ENCODE results near the gene UNC79.

GRCh38 chr14:93753647-93754046 is 322.9 kb downstream of the UNC79 start:
- TF ChIP-seq ARNTL (CRISPR knock-in tag; IDR thresholded peaks at IDR 0.05; ENCODE audit: borderline replicate concordance, low read depth) (no peak), OSR1 (CRISPR knock-in tag; IDR thresholded peaks at IDR 0.05) (no peak), ZC3H10 (CRISPR knock-in tag; IDR thresholded peaks at IDR 0.05) (no peak), RARB (CRISPR knock-in tag; IDR thresholded peaks at IDR 0.05) (no peak), BACH2 (CRISPR knock-in tag; IDR thresholded peaks at IDR 0.05; ENCODE audit: borderline replicate concordance) (no peak), ZFP3 (CRISPR knock-in tag; IDR thresholded peaks at IDR 0.05) (no peak), ZNF70 (CRISPR knock-in tag; IDR thresholded peaks at IDR 0.05) (no peak), TCF4 (CRISPR knock-in tag; IDR thresholded peaks at IDR 0.05; ENCODE audit: borderline replicate concordance) (no peak), CSRNP3 (CRISPR knock-in tag; IDR thresholded peaks at IDR 0.05) (no peak), ZNF8 (CRISPR knock-in tag; IDR thresholded peaks at IDR 0.05) (no peak), PPARA (CRISPR knock-in tag; IDR thresholded peaks at IDR 0.05; ENCODE audit: borderline replicate concordance) (no peak)
- TF ChIP-seq, protein P1, sequence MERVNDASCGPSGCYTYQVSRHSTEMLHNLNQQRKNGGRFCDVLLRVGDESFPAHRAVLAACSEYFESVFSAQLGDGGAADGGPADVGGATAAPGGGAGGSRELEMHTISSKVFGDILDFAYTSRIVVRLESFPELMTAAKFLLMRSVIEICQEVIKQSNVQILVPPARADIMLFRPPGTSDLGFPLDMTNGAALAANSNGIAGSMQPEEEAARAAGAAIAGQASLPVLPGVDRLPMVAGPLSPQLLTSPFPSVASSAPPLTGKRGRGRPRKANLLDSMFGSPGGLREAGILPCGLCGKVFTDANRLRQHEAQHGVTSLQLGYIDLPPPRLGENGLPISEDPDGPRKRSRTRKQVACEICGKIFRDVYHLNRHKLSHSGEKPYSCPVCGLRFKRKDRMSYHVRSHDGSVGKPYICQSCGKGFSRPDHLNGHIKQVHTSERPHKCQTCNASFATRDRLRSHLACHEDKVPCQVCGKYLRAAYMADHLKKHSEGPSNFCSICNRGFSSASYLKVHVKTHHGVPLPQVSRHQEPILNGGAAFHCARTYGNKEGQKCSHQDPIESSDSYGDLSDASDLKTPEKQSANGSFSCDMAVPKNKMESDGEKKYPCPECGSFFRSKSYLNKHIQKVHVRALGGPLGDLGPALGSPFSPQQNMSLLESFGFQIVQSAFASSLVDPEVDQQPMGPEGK (CRISPR knock-in tag; IDR thresholded peaks at IDR 0.05; ENCODE audit: borderline replicate concordance): no peak
- TF ChIP-seq, protein P2, sequence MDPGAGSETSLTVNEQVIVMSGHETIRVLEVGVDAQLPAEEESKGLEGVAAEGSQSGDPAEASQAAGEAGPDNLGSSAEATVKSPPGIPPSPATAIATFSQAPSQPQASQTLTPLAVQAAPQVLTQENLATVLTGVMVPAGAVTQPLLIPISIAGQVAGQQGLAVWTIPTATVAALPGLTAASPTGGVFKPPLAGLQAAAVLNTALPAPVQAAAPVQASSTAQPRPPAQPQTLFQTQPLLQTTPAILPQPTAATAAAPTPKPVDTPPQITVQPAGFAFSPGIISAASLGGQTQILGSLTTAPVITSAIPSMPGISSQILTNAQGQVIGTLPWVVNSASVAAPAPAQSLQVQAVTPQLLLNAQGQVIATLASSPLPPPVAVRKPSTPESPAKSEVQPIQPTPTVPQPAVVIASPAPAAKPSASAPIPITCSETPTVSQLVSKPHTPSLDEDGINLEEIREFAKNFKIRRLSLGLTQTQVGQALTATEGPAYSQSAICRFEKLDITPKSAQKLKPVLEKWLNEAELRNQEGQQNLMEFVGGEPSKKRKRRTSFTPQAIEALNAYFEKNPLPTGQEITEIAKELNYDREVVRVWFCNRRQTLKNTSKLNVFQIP (CRISPR knock-in tag; IDR thresholded peaks at IDR 0.05; ENCODE audit: borderline replicate concordance, low read depth): no peak
